Thoracic aorta (tissue), 2 donors: ENCODE measurements around the gene DAW1. TPM values are rescaled to one million over a fixed set of nuclear protein-coding genes. Genes with fewer than 3 reads are reported as not detected.
"Not testable (repeated sequence)": the region's sequence is repeated elsewhere in the genome, so short reads cannot be mapped to it uniquely, and the experiment has no call there.

Experiments
- ATAC-seq: fragments of 150-250 bp; one replicate; pipeline ENCODE4 v1.8.0; 2017; ENCODE audit warnings: low read depth; ENCODE audit not compliant: insufficient number of reproducible peaks, low FRiP score
- DNase-seq: peaks from one replicate; pipeline ENCODE4 v3.0.0-alpha.2; 2020; ENCODE audit warnings: low spot score
- H3K27ac ChIP-seq, 2 donors: fragments of 200-600 bp; sonication (generic); 1 replicate in 1 of 2; 2 replicates in 1 of 2; pipeline ENCODE4 v1.5.1; 2016; ENCODE audit warnings: mild to moderate bottlenecking in 2 of 2, moderate library complexity in 2 of 2
- H3K27me3 ChIP-seq: fragments of 200-600 bp; sonication (generic); replicated peaks from 2 replicates; pipeline ENCODE4 v1.6.0; 2016; ENCODE audit warnings: mild to moderate bottlenecking; ENCODE audit not compliant: insufficient read depth
- H3K36me3 ChIP-seq: fragments of 200-600 bp; sonication (generic); one replicate; pipeline ENCODE4 v1.5.1; 2016
- H3K4me1 ChIP-seq, 2 donors: fragments of 200-600 bp; sonication (generic); 1 replicate in 1 of 2; 2 replicates in 1 of 2; pipeline versions ENCODE4 v1.5.1 to v1.6.0; 2016; ENCODE audit warnings: low read depth in 2 of 2, mild to moderate bottlenecking in 1 of 2; ENCODE audit not compliant: control insufficient read depth in 1 of 2
- H3K4me3 ChIP-seq: fragments of 200-600 bp; sonication (generic); 2 replicates; pipeline ENCODE4 v1.5.1; 2016; ENCODE audit warnings: mild to moderate bottlenecking
- H3K9me3 ChIP-seq: fragments of 200-600 bp; sonication (generic); 2 replicates; pipeline ENCODE4 v1.5.1; 2016
- total RNA-seq, 2 donors: library from RNA; depleted of rRNA; stranded (reverse); fragments of >200 nt; gene quantifications; one replicate each; pipeline versions ENCODE4 v1.1.0 to v1.2.3, GENCODE V29; 2016
- TF ChIP-seq, protein P1 (sequence below): fragments of 200-600 bp; sonication (generic); IDR thresholded peaks from one replicate; pipeline ENCODE4 v1.5.1; 2019; ENCODE audit warnings: antibody characterized with exemption

DAW1 gene
- total RNA-seq, 2 donors from 2014 or later: 1.1 to 1.2 TPM

DNA sequence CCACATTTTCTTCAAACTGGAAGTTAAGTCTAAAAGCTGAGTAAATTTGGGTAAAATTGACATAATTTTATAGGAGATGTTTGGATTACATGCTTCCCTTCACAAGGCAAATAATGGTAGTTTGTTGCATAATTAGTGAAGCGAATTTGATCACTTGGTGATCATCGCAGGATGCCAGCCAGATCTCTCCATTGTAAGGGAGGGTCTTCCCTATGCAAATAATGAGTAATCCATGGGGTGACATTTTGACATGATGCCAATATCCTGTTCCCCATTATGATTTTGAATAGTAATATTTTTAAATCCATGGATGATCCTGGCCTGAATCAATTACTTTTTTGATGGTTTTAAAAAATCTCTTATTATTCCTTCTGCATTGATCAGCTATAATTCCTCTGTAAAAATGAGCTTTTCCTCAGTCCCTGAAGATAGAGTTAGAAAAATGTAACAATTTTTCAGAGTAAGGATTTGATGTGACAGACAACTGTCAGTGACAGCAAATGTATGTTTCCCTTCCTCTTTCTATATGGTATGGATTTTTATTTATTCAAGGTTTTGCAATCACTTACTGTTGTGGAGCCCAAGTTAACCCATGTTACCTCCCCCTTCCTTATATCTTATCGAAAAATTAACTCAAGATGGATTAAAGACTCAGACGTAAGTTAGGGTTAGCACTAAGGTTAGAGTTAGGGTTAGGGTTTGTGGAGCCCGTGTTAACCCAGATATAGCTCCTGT, 36.3 kb upstream of the DAW1 start:
- H3K9me3 ChIP-seq: no peaks in the 10 kb centered on the region
- TF ChIP-seq, protein P1, sequence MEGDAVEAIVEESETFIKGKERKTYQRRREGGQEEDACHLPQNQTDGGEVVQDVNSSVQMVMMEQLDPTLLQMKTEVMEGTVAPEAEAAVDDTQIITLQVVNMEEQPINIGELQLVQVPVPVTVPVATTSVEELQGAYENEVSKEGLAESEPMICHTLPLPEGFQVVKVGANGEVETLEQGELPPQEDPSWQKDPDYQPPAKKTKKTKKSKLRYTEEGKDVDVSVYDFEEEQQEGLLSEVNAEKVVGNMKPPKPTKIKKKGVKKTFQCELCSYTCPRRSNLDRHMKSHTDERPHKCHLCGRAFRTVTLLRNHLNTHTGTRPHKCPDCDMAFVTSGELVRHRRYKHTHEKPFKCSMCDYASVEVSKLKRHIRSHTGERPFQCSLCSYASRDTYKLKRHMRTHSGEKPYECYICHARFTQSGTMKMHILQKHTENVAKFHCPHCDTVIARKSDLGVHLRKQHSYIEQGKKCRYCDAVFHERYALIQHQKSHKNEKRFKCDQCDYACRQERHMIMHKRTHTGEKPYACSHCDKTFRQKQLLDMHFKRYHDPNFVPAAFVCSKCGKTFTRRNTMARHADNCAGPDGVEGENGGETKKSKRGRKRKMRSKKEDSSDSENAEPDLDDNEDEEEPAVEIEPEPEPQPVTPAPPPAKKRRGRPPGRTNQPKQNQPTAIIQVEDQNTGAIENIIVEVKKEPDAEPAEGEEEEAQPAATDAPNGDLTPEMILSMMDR: no peak
- H3K4me1 ChIP-seq: no peaks in the 10 kb centered on the region
- no peaks in the 10 kb centered on the region for H3K27me3 ChIP-seq
- no peak overlapping the region for H3K4me3 ChIP-seq
- DNase-seq: no peak
- H3K36me3 ChIP-seq: no peaks in the 10 kb centered on the region
- ATAC-seq: no peak
- no peak overlapping the region for H3K27ac ChIP-seq

DNA sequence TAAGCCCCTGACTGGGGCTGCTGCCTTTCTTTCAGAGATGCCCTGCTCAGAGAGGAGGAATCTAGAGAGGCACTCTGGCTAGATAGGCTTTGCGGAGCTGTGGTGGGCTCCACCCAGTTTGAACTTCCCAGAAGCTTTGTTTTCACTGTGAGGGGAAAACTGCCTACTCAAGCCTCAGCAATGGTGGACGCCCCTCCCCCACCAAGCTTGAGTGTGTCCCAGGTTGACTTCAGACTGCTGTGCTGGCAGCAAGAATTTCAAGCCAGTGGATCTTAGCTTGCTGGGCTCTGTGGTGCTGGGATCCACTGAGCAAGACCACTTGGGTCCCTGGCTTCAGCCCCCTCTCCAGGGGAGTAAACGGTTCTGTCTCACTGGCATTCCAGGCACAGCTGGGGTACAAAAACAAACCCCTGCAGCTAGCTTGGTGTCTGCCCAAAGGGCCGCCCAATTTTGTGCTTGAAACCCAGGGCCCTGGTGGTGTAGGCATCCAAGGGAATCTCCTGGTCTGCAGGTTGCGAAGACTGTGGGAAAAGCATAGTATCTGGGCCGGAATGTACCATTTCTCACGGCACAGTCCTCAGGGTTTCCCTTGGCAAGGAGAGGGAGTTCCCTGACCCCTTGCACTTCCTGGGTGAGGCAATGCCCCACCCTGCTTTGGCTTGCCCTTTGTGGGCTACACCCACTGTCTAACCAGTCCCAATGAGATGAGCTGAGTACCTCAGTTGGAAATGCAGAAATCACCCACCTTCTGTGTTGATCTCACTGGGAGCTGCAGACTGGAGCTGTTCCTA, 31.9 kb upstream of the DAW1 start:
- not testable (repeated sequence) for H3K9me3 ChIP-seq, H3K27ac ChIP-seq, ATAC-seq, H3K4me1 ChIP-seq, DNase-seq, H3K4me3 ChIP-seq, H3K36me3 ChIP-seq, H3K27me3 ChIP-seq

DNA sequence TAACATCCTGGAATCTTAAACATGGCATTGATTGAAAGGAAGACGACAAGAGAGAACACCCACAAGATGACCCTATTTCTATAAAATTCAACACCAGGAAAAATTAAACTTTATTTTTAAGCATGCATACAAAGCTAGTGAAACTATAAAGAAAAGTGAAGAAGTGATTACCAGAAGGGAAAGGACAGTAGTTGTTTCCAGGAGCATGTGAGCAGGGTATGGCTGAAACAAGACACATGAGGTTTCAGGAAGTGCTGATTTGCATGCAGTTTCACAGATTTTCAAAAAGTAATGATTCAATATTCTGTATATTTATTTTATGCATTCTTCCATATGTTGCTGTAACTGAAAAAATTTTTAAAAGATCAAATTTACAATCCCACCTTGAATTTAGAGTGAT, 24.6 kb upstream of the DAW1 start:
- ATAC-seq (no peak), DNase-seq (no peak)
- no peaks in the 10 kb centered on the region for H3K27me3 ChIP-seq
- no peak overlapping the region for H3K4me3 ChIP-seq
- TF ChIP-seq, protein P1: no peak
- no peaks in the 10 kb centered on the region for H3K36me3 ChIP-seq
- H3K27ac ChIP-seq: no peak overlapping the region
- no peaks in the 10 kb centered on the region for H3K9me3 ChIP-seq
- H3K4me1 ChIP-seq: no peaks in the 10 kb centered on the region

DNA sequence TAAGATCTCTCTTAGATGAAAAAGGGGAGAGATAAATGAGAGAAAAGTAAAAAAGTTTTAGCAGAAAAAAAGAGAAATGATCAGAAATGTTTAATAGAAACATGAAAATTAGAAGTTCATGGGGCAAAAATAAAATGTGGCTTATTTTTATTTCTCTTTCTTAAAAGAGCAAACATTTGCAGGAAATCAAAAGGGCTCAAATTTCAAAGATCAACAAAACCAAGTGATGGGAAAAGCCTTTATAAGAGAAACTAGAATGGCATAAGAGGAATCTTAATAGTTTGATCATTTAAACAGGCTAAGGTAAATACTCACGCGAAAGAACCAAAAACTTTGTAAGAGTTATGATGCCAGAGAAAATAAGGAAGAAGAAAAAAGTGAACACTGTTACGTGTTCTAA, 23.3 kb upstream of the DAW1 start:
- no peak overlapping the region for H3K4me3 ChIP-seq
- TF ChIP-seq, protein P1: no peak
- no peak overlapping the region for H3K27ac ChIP-seq
- no peaks in the 10 kb centered on the region for H3K36me3 ChIP-seq
- ATAC-seq (no peak), DNase-seq (no peak)
- H3K4me1 ChIP-seq: peaks cover 0 to 6% of the 10 kb centered on the region in 2 donors
- H3K27me3 ChIP-seq: no peaks in the 10 kb centered on the region
- H3K9me3 ChIP-seq: no peaks in the 10 kb centered on the region

DNA sequence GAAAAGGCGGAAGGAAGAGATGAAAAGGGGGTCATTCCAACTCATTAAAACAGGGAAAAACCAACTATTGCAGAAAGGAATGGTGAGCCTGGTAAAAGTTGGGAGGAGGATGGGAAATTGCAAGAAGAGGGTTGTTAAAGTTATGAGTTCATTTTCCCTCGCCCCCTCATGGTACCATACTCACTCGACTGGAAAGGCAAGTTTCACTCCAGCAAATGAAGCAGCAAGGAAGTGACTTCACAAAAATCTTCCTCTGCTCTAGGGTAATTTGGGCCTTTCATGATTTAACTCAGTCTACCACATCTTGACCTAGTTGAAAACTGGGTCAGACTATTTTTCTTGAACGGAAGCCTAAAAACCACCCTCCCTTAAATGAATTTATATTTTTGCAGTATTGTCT, 22.8 kb upstream of the DAW1 start:
- Histone ChIP-seq H3K4me3 (no peak overlapping the region), H3K9me3 (no peaks in the 10 kb centered on the region), H3K4me1 (peaks cover 0 to 10% of the 10 kb centered on the region in 2 donors), H3K27ac (no peak overlapping the region), H3K27me3 (no peaks in the 10 kb centered on the region), H3K36me3 (no peaks in the 10 kb centered on the region)
- ATAC-seq: no peak
- TF ChIP-seq, protein P1: no peak
- no peak for DNase-seq
